Lower lobe of right lung (tissue), 2 donors: ENCODE data around the gene HHLA2. TPM values are rescaled to one million over a fixed set of nuclear protein-coding genes. Genes with fewer than 3 reads are reported as not detected.

Experiments
- ATAC-seq, 2 donors: fragments of 200-7000 bp; cut with Tn5 transposase; one replicate each; pipeline ENCODE4 v1.9.1; 2020 to 2022; ENCODE audit warnings: mild to moderate bottlenecking in 2 of 2, moderate library complexity in 2 of 2
- DNase-seq: peaks from one replicate; pipeline ENCODE4 v3.0.0-alpha.2; 2020
- H3K27ac ChIP-seq: fragments of 200-600 bp; one replicate; pipeline ENCODE4 v1.8.0; 2022
- H3K27me3 ChIP-seq: fragments of 200-600 bp; one replicate; pipeline ENCODE4 v1.8.0; 2022; ENCODE audit warnings: low read depth
- H3K36me3 ChIP-seq: fragments of 200-600 bp; one replicate; pipeline ENCODE4 v1.8.0; 2022; ENCODE audit warnings: mild to moderate bottlenecking
- H3K4me1 ChIP-seq: fragments of 200-600 bp; one replicate; pipeline ENCODE4 v1.8.0; 2022
- H3K4me3 ChIP-seq: fragments of 200-600 bp; one replicate; pipeline ENCODE4 v1.8.0; 2022; ENCODE audit warnings: mild to moderate bottlenecking
- H3K9me3 ChIP-seq: fragments of 200-600 bp; one replicate; pipeline ENCODE4 v1.8.0; 2022
- intact Hi-C: fragments of 100-400 bp; cut with DNase I; formaldehyde crosslinking; loops from one replicate; pipeline ENCODE4 v1.11.0; 2022
- total RNA-seq: library from RNA; stranded (reverse); fragmentation: NEBNext Ultra II Directional; extraction: Animal tissue kit (Norgen Biotek cat#: 25700); gene quantifications from one replicate; pipeline ENCODE4 v1.2.1, GENCODE V29; 2021
- TF ChIP-seq, protein P1 (sequence below): fragments of 200-600 bp; IDR thresholded peaks from one replicate; pipeline ENCODE4 v1.8.0; 2022; ENCODE audit warnings: antibody characterized with exemption, mild to moderate bottlenecking
- donor health status: DM: no; HTN: yes; CAD: no; lungs with severe emphysema.

Gene HHLA2
- total RNA-seq, 1 donor from 2014 or later, result 4.9 TPM

DNA sequence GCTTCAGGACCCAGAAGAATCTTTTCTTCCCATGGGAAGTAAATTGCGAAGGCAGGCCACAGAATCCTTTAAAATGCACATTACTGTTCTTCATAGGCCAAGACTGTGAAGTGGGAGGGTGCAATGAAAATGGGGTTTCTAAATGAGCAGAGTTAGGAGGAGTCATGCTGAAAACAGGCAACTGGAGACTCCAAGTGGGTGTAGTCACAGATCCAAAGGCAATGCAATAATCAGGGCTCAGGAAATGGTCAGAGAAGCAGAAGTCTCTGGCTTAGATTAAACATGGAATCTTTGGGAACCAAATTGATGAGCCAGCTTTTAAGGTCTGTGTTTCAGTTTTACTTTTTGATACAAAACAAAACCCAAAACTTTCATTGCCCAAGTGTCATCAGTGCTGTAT is 37.6 kb downstream of the HHLA2 start:
- ATAC-seq (no peak), DNase-seq (no peak)
- Histone ChIP-seq H3K27ac (no peak overlapping the region), H3K27me3 (no peaks in the 10 kb centered on the region), H3K4me1 (peaks cover under 1% of the 10 kb centered on the region), H3K4me3 (no peak overlapping the region), H3K36me3 (no peaks in the 10 kb centered on the region), H3K9me3 (no peaks in the 10 kb centered on the region)
- intact Hi-C loops, result no loop called here
- TF ChIP-seq, protein P1, sequence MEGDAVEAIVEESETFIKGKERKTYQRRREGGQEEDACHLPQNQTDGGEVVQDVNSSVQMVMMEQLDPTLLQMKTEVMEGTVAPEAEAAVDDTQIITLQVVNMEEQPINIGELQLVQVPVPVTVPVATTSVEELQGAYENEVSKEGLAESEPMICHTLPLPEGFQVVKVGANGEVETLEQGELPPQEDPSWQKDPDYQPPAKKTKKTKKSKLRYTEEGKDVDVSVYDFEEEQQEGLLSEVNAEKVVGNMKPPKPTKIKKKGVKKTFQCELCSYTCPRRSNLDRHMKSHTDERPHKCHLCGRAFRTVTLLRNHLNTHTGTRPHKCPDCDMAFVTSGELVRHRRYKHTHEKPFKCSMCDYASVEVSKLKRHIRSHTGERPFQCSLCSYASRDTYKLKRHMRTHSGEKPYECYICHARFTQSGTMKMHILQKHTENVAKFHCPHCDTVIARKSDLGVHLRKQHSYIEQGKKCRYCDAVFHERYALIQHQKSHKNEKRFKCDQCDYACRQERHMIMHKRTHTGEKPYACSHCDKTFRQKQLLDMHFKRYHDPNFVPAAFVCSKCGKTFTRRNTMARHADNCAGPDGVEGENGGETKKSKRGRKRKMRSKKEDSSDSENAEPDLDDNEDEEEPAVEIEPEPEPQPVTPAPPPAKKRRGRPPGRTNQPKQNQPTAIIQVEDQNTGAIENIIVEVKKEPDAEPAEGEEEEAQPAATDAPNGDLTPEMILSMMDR, result no peak

DNA sequence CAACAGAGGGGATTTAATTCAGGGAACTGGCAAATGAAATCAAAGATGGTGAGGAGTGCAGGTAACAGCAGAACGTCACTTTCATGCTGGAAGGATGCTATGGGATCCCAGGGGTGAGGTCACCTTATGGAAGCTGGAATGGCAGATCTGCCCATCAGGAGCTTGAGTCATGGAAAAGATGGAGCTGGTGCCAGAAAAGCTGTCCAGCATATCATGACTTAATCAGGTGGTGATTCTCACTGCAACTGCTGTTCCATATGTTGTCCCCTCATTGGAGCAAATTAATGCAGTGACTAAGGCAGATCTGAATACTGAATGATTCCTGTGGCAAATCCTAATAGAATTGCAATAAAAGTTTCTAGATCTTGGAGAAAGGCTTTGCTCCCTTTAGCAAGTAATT is 38.4 kb downstream of the HHLA2 start:
- Histone ChIP-seq H3K27me3 (no peaks in the 10 kb centered on the region), H3K9me3 (no peaks in the 10 kb centered on the region), H3K36me3 (no peaks in the 10 kb centered on the region), H3K27ac (no peak overlapping the region), H3K4me3 (no peak overlapping the region), H3K4me1 (no peaks in the 10 kb centered on the region)
- TF ChIP-seq, protein P1, result no peak
- no peak for DNase-seq
- ATAC-seq, result no peak
- intact Hi-C loops, result no loop called here

DNA sequence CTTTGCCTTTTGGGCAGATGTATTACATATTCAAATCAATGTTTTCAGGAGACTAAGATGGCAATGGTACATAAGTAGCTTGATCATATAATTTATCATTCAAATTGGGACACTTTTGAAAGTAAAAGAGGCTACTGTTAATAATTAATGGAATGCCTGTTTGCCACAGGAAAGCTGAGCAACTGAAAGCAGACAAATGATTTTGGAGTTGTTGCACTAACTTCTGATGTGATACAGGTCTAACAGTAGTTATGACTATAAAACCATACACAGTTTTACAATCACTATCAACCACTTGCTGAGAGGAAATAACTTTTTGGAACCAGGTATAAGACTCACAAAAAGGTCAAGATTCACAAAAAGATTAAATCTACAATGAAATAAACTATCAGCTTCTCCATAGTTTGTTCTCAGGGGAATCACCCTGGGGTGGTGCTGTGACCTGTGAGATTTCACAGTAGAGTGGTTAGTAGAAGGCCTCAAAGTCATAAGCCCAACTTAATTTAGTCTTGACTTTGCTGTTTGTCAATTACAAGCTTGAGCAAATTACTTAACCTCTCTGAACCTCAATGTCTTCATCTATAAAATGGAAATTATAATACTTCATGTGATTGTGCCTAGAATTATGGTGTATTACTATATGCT is 42.7 kb downstream of the HHLA2 start:
- H3K4me1 ChIP-seq, result no peaks in the 10 kb centered on the region
- no peaks in the 10 kb centered on the region for H3K36me3 ChIP-seq
- TF ChIP-seq, protein P1, result no peak
- DNase-seq (no peak), ATAC-seq (no peak)
- intact Hi-C loops, result no loop called here
- H3K27me3 ChIP-seq, result no peaks in the 10 kb centered on the region
- H3K4me3 ChIP-seq, result no peak overlapping the region
- no peak overlapping the region for H3K27ac ChIP-seq
- H3K9me3 ChIP-seq, result no peaks in the 10 kb centered on the region

DNA sequence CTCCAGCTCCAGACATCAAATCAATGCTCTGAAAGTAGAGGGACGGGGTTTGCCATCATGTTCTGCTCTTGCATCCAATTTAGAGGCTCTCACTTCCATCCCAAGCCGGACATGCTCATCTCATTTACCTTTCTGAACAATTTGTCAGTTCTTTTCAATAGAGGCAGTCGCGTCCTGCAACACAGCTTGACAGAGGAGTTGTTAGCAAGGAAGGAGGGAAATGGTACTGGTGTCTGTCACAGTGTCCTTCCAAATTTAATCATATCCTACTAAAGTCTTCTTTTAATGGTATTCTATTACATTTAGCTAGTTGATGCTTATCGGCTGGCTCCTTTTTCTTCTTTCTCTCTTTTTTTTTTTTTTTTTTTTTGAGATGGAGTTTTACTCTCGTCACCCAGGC is 45.6 kb downstream of the HHLA2 start:
- Histone ChIP-seq H3K27me3 (no peaks in the 10 kb centered on the region), H3K4me3 (no peak overlapping the region), H3K9me3 (no peaks in the 10 kb centered on the region), H3K4me1 (no peaks in the 10 kb centered on the region), H3K27ac (no peak overlapping the region), H3K36me3 (no peaks in the 10 kb centered on the region)
- intact Hi-C loops, result no loop called here
- ATAC-seq, result no peak
- TF ChIP-seq, protein P1, result no peak
- DNase-seq, result no peak

DNA sequence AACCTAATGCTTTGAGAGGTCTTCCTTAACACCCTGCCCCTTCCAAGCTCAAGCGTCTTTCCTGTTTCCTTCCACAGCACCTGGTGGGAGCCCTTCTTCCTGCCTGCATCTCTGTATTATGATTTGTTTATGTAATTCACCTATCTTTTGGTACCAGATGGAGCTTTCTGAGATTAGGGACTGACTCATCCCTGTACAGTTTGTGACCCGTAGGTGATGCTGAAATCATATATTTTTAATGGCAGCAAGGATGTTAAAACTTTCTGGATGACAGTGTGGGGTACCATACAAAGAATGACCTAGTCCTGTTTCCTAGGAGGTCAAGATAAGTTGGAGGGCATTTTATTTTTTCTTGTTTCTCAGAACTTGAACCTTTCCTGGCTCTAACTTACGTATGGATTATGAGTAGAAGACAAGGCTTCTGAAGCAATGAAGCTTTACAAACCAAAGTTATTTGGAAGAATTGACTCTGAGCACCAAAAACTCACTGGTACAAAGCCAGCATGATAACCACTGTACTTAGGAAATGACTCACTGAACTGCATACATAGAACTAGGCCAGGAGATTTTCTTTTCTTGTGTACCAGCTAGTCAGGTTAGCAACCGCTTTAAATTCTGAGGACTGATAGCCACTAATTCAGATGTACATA is 46.6 kb downstream of the HHLA2 start:
- H3K4me1 ChIP-seq, result no peaks in the 10 kb centered on the region
- DNase-seq (no peak), ATAC-seq (peak in 1 of 2 donors; percentile 33)
- no peak overlapping the region for H3K4me3 ChIP-seq
- H3K9me3 ChIP-seq, result no peaks in the 10 kb centered on the region
- H3K27ac ChIP-seq, result no peak overlapping the region
- H3K36me3 ChIP-seq, result no peaks in the 10 kb centered on the region
- intact Hi-C loops, result no loop called here
- TF ChIP-seq, protein P1, result no peak
- H3K27me3 ChIP-seq, result no peaks in the 10 kb centered on the region
